PC-9 (cell line): ENCODE data around the gene GRIK3.

ENCODE experiments used
- CTCF ChIP-seq: fragments of 200-600 bp; sonication (generic); conservative IDR thresholded peaks from 2 replicates; pipeline ENCODE4 v1.6.1; 2017; ENCODE audit warnings: mixed run types, antibody characterized with exemption, mild to moderate bottlenecking, moderate library complexity
- EZH2 ChIP-seq: fragments of 200-600 bp; sonication (generic); IDR thresholded peaks from 2 replicates; pipeline ENCODE4 v1.8.0; 2017; ENCODE audit warnings: antibody characterized with exemption, low read depth

GRCh38 chr1:36769886-36770830 lies 264.2 kb downstream of the GRIK3 start:
- no peak for TF ChIP-seq CTCF
- TF ChIP-seq EZH2 = no peak
